IPS-18c (cell line): ENCODE measurements around the gene GPR149.

ENCODE experiments used
- H3K4me3 ChIP-seq: 2 replicates; pipeline ENCODE4 v1.7.0; 2013; ENCODE audit warnings: low read depth, mild to moderate bottlenecking, low read length, moderate library complexity; ENCODE audit not compliant: insufficient read depth
- H3K9me3 ChIP-seq: one replicate; pipeline ENCODE4 v1.6.1; 2013; ENCODE audit warnings: mild to moderate bottlenecking, low read length, moderate library complexity; ENCODE audit not compliant: control insufficient read depth, insufficient read depth

The GPR149 gene

GRCh38 chr3:154364849-154365248 is 65.1 kb downstream of the GPR149 start:
- Histone ChIP-seq H3K9me3 (peaks cover 6% of the 10 kb centered on the region), H3K4me3 (no peak overlapping the region)

- Histone ChIP-seq H3K4me3 (no peak overlapping the region), H3K9me3 (peaks cover 6% of the 10 kb centered on the region)
Measured at GRCh38 chr3:154361099-154361498, 68.9 kb downstream of the GPR149 start.

- H3K9me3 ChIP-seq: peaks cover 2% of the 10 kb centered on the region
- H3K4me3 ChIP-seq: no peak overlapping the region
Measured at GRCh38 chr3:154356009-154356408, 74.0 kb downstream of the GPR149 start.

GRCh38 chr3:154349223-154349622 is 80.8 kb downstream of the GPR149 start:
- Histone ChIP-seq H3K9me3 (no peaks in the 10 kb centered on the region), H3K4me3 (no peak overlapping the region)

GRCh38 chr3:154345422-154346122 is 84.4 kb downstream of the GPR149 start:
- Histone ChIP-seq H3K9me3 (no peaks in the 10 kb centered on the region), H3K4me3 (no peak overlapping the region)

GRCh38 chr3:154338570-154338969 is 91.4 kb downstream of the GPR149 start:
- no peak overlapping the region for H3K4me3 ChIP-seq
- H3K9me3 ChIP-seq: no peaks in the 10 kb centered on the region

- Histone ChIP-seq H3K9me3 (no peaks in the 10 kb centered on the region), H3K4me3 (no peak overlapping the region)
Measured at GRCh38 chr3:154338008-154338407, 92.0 kb downstream of the GPR149 start.

- no peaks in the 10 kb centered on the region for H3K9me3 ChIP-seq
Measured at GRCh38 chr3:154334973-154335420, 95.0 kb downstream of the GPR149 start.

GRCh38 chr3:154327871-154328270 is 102.1 kb downstream of the GPR149 start:
- H3K4me3 ChIP-seq: no peak overlapping the region
- no peaks in the 10 kb centered on the region for H3K9me3 ChIP-seq

More at GRCh38 chr3:154334973-154335420, 95.0 kb downstream of the GPR149 start:
- no peak overlapping the region for H3K4me3 ChIP-seq

- H3K4me3 ChIP-seq: peak overlapping the region; percentile 78; the same call in 1 of the 2 replicates
- H3K9me3 ChIP-seq: no peaks in the 10 kb centered on the region
Measured at GRCh38 chr3:154324919-154325318, 105.1 kb downstream of the GPR149 start.

- Histone ChIP-seq H3K4me3 (peak within 1 kb of the TSS; percentile 78), H3K9me3 (no peaks in the 10 kb centered on the region)
Measured at GRCh38 chr3:154323891-154324738, 105.9 kb downstream of the GPR149 start, which contains the start of gene DHX36. TSS of gene DHX36 (minus strand) at chr3:154324487. CDS start at chr3:154324416, 71 bp downstream.

GRCh38 chr3:154316974-154317767 is 112.8 kb downstream of the GPR149 start:
- H3K4me3 ChIP-seq: no peak overlapping the region
- H3K9me3 ChIP-seq: no peaks in the 10 kb centered on the region

GRCh38 chr3:154314152-154314551 is 115.8 kb downstream of the GPR149 start:
- no peaks in the 10 kb centered on the region for H3K9me3 ChIP-seq
- H3K4me3 ChIP-seq: no peak overlapping the region

GRCh38 chr3:154310840-154311239 is 119.2 kb downstream of the GPR149 start:
- Histone ChIP-seq H3K4me3 (no peak overlapping the region), H3K9me3 (no peaks in the 10 kb centered on the region)

GRCh38 chr3:154307363-154307762 is 122.6 kb downstream of the GPR149 start:
- H3K4me3 ChIP-seq: no peak overlapping the region
- H3K9me3 ChIP-seq: no peaks in the 10 kb centered on the region

GRCh38 chr3:154304936-154305335 is 125.1 kb downstream of the GPR149 start:
- no peak overlapping the region for H3K4me3 ChIP-seq
- H3K9me3 ChIP-seq: no peaks in the 10 kb centered on the region

- H3K4me3 ChIP-seq: no peak overlapping the region
- H3K9me3 ChIP-seq: no peaks in the 10 kb centered on the region
Measured at GRCh38 chr3:154304116-154304786, 125.7 kb downstream of the GPR149 start.
